ENCODE data around the gene ALDH1A1.
"Not testable (repeated sequence)": the region's sequence is repeated elsewhere in the genome, so short reads cannot be mapped to it uniquely, and the experiment has no call there.

Gene ALDH1A1

GRCh38 chr9:72939581-72939980, 13.3 kb downstream of the ALDH1A1 start:
- DNase-seq: not testable (repeated sequence)

DNA sequence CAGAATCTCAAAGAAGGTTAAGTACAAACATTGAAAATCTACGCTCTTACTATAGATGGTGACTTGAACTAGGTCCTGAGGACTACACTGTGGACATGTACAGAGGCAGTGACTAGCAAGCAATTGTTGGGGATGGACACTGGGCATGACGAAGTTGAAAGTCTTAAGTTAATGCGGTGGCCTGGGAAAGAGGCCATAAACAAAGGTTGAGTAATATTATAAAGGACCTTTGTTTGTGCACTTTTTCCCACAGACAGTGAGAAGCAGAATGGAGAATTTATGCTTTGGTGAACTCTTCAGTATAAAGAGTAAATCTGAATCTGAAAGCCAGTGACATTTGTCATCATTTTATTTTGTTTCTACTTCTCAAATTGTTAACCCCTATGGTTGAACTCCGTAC, 15.3 kb downstream of the ALDH1A1 start:
- no peak for DNase-seq

- no peak for DNase-seq
Measured at GRCh38 chr9:72936679-72937078, 16.2 kb downstream of the ALDH1A1 start.

DNA sequence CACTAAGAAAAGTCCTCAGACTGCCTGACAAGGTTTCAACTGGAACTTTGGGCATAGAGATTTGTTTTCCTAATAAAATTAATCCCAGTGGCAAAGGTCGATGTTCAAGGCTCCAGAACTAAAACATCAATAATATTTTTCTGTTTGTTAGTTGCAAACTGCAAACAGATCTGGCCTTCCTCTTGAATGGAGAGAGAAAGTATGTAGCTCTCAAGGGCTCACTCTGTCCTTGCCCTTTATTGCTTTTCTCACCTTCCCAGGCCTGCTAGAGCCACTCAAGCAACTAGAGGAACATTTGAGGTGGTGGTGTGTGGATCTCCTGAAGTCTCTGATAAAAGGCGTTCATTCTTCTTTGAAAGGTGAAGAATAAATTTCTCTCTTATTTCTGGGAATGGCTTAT, 16.6 kb downstream of the ALDH1A1 start:
- no peak for DNase-seq

GRCh38 chr9:72935595-72935994, 17.3 kb downstream of the ALDH1A1 start:
- no peak for DNase-seq

GRCh38 chr9:72933730-72934665, 18.9 kb downstream of the ALDH1A1 start:
- no peak for DNase-seq

DNA sequence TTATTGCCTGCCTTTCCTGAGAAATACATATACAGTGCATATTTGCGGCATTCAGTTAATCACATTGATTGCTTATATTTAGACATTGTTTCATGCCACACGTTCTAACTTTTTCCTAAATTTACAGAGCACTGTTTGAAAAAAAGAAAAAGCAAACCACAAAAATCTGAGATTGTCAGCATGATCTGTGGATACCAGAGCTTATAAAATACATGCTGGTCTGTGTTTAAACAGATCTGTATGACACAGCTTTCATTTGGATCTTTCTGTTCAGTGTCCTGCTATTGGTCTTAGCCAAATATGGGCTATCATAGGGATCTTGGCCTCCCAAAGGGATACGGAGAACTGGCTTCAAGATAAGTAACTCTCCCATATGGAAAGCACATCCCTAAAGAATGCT, 20.2 kb downstream of the ALDH1A1 start:
- DNase-seq: no peak

- no peak for DNase-seq
Measured at GRCh38 chr9:72931897-72932296, 21.0 kb downstream of the ALDH1A1 start.

GRCh38 chr9:72931437-72931836, 21.4 kb downstream of the ALDH1A1 start:
- no peak for DNase-seq

GRCh38 chr9:72930828-72931227, 22.0 kb downstream of the ALDH1A1 start:
- no peak for DNase-seq

DNA sequence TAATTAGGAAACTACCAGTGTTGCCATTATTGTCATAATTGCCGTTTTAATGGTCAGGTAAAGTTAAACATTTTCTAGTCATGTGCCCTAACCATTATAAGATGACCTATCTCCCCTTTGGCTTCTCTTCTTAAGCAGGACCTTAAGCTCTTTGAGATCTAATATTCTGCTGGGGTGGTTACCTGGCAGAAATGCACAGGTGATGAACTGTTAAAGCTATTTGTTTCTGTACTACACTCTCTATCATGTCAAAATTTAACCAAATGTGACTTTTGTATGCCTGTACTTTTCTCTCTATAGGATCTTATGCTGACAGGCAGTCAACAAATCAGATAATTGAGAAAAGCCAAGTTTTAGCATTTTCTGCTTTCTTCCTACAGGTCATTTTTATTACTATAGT, 23.3 kb downstream of the ALDH1A1 start:
- no peak for DNase-seq

- DNase-seq: no peak
Measured at GRCh38 chr9:72928042-72928507, 24.8 kb downstream of the ALDH1A1 start.

- no peak for DNase-seq
Measured at GRCh38 chr9:72926506-72926905, 26.3 kb downstream of the ALDH1A1 start.

DNA sequence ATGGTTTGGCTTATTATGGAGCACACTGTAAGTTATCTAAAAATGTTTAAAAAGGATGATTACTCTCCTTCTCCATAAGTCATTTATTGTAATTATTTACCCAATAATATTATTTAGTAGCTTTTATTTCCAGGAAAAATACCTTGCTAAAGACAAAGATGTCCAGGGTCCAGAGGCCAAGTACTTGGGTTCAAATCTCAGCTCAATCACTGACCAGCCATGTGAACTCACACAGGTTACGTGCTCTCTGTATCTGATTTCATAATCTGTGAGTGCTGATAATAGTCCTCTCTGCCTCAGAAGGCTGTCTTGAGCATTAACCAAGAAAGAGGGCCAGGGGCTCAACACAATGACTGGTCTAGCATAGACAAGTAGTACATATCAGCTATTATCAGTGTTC, 27.0 kb downstream of the ALDH1A1 start:
- DNase-seq: no peak

DNA sequence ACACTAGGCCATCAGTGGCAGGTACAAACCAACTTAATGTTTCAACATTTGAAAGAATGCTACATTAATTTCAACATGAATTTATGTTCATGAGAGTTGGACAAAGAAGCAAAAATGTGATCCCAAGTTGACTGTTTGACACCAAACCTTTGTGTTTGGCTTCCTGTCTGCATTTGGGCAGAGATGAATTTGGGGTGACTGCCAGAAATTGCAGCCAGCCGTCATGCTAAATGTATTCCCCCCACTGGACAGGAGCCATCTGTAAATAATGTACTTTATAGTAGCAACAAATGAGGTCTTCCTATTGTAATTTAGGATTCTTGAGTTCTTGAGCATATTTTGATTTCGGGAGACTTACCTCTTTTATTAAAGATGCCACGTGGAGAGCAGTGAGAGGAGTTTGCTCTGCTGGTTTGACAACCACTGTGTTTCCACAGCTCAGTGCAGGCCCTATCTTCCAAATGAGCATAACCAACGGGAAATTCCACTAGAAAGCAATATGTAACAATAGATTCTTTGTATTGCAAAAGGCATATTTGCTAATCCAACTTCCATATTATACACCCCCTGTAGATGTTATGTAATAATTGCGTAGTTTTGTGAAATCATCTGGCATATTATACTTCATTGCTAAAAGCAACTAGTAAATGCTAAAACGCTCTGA, 27.6 kb downstream of the ALDH1A1 start:
- no peak for DNase-seq

- DNase-seq: no peak
Measured at GRCh38 chr9:72924154-72924790, 28.6 kb downstream of the ALDH1A1 start.

- no peak for DNase-seq
Measured at GRCh38 chr9:72923077-72923476, 29.8 kb downstream of the ALDH1A1 start.

- DNase-seq: no peak
Measured at GRCh38 chr9:72921888-72922654, 30.8 kb downstream of the ALDH1A1 start.

DNA sequence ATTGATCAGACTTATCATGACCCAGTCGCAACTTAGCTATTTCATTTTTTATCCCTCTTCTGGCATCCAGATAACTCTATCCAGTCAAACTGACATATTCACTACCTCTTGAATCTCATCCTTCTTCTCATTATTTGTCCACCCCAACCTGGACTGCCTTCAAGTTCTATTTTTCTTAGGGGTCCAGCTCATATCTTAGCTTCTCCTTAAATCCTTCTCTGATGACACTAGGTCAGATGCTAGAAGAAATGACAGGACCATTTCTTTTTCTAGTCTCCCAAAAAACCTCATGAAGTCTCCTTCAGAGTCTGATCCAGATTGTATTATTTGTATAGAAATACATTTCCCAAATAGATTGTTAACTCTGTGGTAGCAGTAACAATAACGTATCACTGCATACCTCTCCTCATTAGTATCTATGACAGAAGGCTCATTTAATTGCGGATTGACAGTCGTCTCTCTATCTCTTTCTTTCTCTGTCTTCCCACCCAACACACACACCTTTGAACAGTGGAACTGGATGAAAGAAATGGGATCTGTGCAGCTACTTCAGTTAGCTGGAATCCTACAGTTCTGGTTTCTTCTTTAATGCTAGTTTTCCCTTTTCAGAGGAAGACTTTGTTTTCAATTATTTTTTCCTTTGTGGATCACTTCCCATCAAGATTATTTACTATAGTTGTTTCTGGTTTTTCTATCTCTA, 33.5 kb downstream of the ALDH1A1 start:
- no peak for DNase-seq

DNA sequence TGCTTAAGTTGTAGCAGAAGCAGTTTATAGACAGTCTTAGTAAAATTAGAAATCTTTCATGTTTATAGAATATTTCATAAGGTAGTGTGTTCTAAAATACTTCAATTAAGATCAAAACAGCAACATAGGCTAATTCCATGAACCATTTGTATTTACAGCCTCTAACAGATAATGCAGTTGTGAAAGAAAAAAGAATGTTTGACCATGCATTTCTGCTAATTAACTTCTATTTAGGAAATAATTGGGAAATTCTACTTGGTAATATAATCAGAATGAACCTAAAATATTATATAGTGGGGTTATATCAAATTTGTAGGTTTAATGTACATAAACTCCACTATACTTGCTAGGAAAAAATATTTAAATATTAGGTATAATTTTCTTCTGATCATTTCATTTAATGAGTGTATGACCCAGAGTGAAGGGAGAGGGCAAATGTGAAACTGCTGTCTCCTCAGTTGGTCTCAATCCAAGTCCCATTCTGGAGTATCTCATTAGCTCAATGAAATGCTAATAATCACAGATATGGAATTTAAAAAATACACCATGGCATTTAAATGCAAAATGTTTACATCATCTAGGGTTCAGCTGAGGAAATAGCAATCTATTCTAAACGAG, 34.9 kb downstream of the ALDH1A1 start:
- no peak for DNase-seq

DNA sequence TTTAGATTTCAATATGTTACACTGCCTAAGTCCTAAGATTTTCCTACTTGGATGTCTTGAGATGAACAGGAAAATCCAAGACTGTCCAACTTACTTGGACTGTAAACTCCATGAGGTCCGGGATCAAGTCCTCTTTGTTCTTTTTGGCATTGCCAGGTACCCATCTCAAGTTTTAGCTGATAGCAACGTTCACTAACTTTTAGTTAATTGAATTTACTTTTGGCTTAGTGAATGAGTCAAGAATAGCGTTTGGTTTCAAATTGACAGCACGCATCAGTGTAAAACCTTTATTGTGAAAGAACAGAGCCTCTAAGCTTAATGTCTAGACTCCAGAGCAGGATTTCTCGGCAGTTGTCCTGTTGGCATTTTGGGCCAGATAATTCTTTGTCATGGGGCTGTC, 37.2 kb downstream of the ALDH1A1 start:
- no peak for DNase-seq

DNA sequence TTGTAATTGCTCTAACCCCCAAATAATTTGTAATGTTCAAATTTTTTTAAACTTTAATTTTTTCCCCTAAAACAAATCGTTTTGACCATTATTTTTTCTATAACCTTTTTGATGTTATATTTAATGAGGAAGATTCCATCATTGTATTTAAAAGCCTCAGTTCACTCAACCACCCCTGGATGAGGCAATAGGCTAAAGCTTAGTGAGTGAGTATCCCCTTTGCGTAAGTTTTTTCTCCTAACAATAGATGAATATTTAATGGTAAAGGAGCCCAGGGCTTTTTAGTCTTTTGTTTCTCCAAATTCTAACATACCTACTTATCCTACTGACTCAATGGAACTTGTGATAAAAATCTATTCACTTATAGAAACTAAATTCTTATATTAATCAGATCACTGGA, 38.1 kb downstream of the ALDH1A1 start:
- DNase-seq: no peak

All from cortex of kidney (tissue), 1 donor.